ENCODE data around the gene RPL36.
"Not testable (repeated sequence)": the region's sequence is repeated elsewhere in the genome, so short reads cannot be mapped to it uniquely, and the experiment has no call there.

RPL36 gene

GRCh38 chr19:5718579-5719273 is 28.6 kb downstream of the RPL36 start:
- peak overlapping the region; percentile 83 for H3K4me3 ChIP-seq (ENCODE audit: severe bottlenecking)
- no peaks in the 10 kb centered on the region for H3K27me3 ChIP-seq (ENCODE audit: insufficient read depth, poor library complexity, severe bottlenecking)
- H3K9me3 ChIP-seq (ENCODE audit: severe bottlenecking) = no peaks in the 10 kb centered on the region
- H3K36me3 ChIP-seq (ENCODE audit: low read depth) = peaks cover 34% of the 10 kb centered on the region
- DNase-seq (ENCODE audit: low spot score) (no peak), ATAC-seq (ENCODE audit: low read depth) (peak; percentile 35; the same call in 1 of the 3 replicates)
- peaks cover 2% of the 10 kb centered on the region for H3K4me1 ChIP-seq (ENCODE audit: insufficient read depth, poor library complexity, severe bottlenecking)
- no peak for TF ChIP-seq CTCF (IDR thresholded peaks at IDR 0.05; ENCODE audit: poor library complexity, severe bottlenecking)
- peak overlapping the region; percentile 73 for H3K27ac ChIP-seq (ENCODE audit: poor library complexity, severe bottlenecking)

DNA sequence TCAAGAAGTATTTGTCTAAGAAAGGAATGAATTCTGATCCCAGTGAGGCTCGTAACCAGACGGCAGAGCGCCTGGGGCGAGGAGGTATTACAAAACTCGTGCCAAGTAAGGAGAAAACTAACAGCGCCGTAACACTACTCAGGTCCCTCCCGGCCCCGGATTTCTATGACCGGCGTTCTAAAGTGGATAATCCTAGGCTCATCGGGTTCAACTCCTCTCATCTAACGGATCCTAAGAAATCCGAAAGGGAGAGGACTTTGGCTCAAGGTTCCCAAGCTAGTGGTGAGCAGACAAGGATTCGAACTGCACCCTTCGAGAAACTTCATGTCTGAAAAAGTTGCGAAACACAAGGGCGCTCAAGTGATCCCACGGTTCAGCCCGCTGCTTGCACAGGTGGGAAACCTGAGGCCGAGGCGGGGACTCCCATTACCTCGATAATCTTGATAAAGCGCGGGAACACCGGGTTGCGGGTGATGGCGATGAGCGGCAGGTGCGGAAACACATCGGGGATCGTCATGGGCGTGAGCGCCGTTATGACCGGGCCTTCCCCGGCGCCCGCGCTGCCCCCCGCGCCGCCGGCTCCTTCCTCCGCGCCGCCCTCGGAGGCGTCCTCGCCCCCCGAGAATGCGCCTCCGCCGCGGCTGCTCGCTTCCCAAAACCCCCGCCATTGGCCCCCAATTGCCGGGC is 29.3 kb downstream of the RPL36 start:
- no peak for DNase-seq (ENCODE audit: low spot score)
- ATAC-seq (ENCODE audit: low read depth) = no peak
- Histone ChIP-seq H3K9me3 (ENCODE audit: severe bottlenecking) (no peaks in the 10 kb centered on the region), H3K27me3 (ENCODE audit: insufficient read depth, poor library complexity, severe bottlenecking) (no peaks in the 10 kb centered on the region), H3K36me3 (ENCODE audit: low read depth) (peaks cover 28% of the 10 kb centered on the region), H3K4me3 (ENCODE audit: severe bottlenecking) (peak overlapping the region; percentile 83), H3K27ac (ENCODE audit: poor library complexity, severe bottlenecking) (peak overlapping the region; percentile 73), H3K4me1 (ENCODE audit: insufficient read depth, poor library complexity, severe bottlenecking) (peaks cover 2% of the 10 kb centered on the region)
- no peak for TF ChIP-seq CTCF (IDR thresholded peaks at IDR 0.05; ENCODE audit: poor library complexity, severe bottlenecking)

DNA sequence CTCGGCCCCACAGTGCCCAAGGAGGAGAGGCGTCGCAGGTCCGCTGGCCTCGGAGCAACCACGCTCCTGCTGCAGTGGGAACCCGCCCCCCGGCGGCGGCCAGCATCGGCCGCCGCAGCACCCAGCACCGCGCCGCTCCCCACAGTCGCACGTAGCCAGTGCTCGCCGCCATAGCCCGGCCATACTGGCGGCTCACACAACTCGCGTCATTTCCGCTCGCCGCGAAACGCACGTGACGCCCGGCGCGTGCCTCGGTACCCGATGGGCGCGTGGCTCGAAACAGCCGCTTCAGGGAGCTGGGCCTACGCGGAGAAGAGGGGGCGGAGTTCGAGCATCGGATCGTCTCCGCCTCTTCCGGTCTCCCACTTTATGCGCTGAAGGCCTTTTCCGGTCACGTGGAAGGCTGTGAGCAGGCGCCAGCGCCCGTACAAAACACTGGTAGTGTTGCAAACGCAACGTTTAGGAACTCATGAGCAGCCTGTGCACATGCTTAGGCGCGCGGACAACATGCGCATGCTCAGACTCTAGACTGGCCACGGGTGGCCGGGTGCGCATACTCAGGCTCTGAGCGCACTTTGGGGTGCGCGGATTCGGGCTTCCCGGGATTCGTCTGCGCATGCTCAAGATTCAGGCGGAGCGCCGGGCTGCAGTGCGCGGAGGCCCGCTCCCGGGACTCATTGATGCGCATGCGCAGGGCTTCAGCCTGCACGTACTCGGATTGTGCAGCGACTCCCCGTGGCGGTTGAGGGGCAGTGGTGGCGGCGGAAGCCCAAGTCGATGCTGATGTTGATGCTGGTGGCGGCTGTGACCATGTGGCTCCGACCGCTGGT is 30.1 kb downstream of the RPL36 start, which contains the start of the genes CATSPERD and LONP1:
CATSPERD (plus strand) TSS at position 677 of the 830 bp plus-strand sequence; CDS start at position 778, 101 bp downstream.
LONP1 (minus strand) TSS at position 186 of the 830 bp plus-strand sequence; CDS start at position 172, 14 bp downstream.
- DNase-seq (ENCODE audit: low spot score) = peak; percentile 96
- Histone ChIP-seq H3K27ac (ENCODE audit: poor library complexity, severe bottlenecking) (peak within 1 kb of the TSS; percentile 73), H3K4me1 (ENCODE audit: insufficient read depth, poor library complexity, severe bottlenecking) (peaks cover 2% of the 10 kb centered on the region), H3K9me3 (ENCODE audit: severe bottlenecking) (no peaks in the 10 kb centered on the region), H3K27me3 (ENCODE audit: insufficient read depth, poor library complexity, severe bottlenecking) (no peaks in the 10 kb centered on the region), H3K4me3 (ENCODE audit: severe bottlenecking) (peak within 1 kb of the TSS; percentile 83), H3K36me3 (ENCODE audit: low read depth) (peaks cover 28% of the 10 kb centered on the region)
- ATAC-seq (ENCODE audit: low read depth) = peak; percentile 90
- TF ChIP-seq CTCF (IDR thresholded peaks at IDR 0.05; ENCODE audit: poor library complexity, severe bottlenecking) = peak; percentile 86

DNA sequence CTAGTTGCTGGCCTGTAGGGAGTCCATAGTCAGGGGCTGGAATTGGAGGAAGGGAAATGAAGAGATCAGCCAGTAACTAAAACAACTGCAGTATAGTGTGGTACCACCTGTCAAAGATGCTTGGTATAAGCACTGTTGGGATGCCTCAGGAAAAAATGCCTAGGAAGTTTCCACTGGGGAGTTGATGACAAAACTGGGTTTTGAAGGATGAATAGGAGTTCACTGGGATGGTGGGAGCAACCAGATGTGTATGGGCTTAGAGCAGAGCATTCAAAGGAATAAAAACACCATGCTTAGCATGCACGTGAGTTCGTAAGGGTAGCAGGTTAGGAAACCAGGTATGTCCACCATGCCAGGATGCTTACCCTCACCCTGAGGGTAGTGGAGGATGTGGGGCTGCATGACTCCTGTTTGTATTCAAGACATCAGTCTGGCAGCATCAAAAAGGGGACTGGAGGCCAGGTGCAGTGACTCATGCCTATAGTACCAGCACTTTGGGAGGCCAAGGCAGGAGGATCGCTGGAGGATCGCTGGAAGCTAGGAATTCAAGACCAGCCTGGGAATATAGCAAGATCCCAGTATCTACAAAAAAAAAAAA is 37.5 kb downstream of the RPL36 start:
- Histone ChIP-seq H3K4me3 (ENCODE audit: severe bottlenecking) (no peak overlapping the region), H3K27ac (ENCODE audit: poor library complexity, severe bottlenecking) (no peak overlapping the region), H3K27me3 (ENCODE audit: insufficient read depth, poor library complexity, severe bottlenecking) (no peaks in the 10 kb centered on the region), H3K9me3 (ENCODE audit: severe bottlenecking) (no peaks in the 10 kb centered on the region), H3K4me1 (ENCODE audit: insufficient read depth, poor library complexity, severe bottlenecking) (no peaks in the 10 kb centered on the region), H3K36me3 (ENCODE audit: low read depth) (no peaks in the 10 kb centered on the region)
- DNase-seq (ENCODE audit: low spot score) (no peak), ATAC-seq (ENCODE audit: low read depth) (no peak)
- no peak for TF ChIP-seq CTCF (IDR thresholded peaks at IDR 0.05; ENCODE audit: poor library complexity, severe bottlenecking)

DNA sequence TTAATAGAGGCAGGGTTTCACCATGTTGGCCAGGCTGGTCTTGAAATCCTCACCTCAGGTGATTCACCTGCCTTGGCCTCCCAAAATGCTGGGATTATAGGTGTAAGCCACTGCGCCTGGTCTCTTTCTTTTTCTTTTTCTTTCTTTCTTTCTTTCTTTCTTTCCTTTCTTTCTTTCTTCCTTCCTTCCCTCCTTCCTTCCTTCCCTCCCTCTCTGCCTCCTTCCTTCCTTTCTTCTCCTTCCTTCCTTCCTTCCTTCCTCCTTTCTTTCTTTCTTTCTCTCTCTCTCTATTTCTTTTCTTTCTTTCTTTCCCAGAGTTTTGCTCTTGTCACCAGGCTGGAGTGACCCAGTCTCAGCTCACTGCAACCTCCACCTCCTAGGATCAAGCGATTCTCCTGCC is 43.1 kb downstream of the RPL36 start:
- H3K36me3 ChIP-seq (ENCODE audit: low read depth); H3K27ac ChIP-seq (ENCODE audit: poor library complexity, severe bottlenecking); ATAC-seq (ENCODE audit: low read depth); DNase-seq (ENCODE audit: low spot score); H3K27me3 ChIP-seq (ENCODE audit: insufficient read depth, poor library complexity, severe bottlenecking); H3K4me3 ChIP-seq (ENCODE audit: severe bottlenecking); H3K9me3 ChIP-seq (ENCODE audit: severe bottlenecking); H3K4me1 ChIP-seq (ENCODE audit: insufficient read depth, poor library complexity, severe bottlenecking): not testable (repeated sequence)

Measured in RWPE2 (cell line).